SH-SY5Y (cell line): Measurements from ENCODE around the gene RASA2.

ENCODE experiments used
- GATA2 ChIP-seq: IDR thresholded peaks from 2 replicates; pipeline ENCODE4 v1.6.1; 2011; ENCODE audit warnings: mild to moderate bottlenecking, low read depth, low read length
- GATA3 ChIP-seq: IDR thresholded peaks from 2 replicates; pipeline ENCODE4 v1.6.1; 2011; ENCODE audit warnings: low read depth, mild to moderate bottlenecking, low read length, moderate library complexity

GRCh38 chr3:141455603-141456300 is 31.1 kb upstream of the RASA2 start:
- TF ChIP-seq GATA3 (no peak), GATA2 (no peak)
